ENCODE measurements around the gene LST1. TPM values are rescaled to one million over a fixed set of nuclear protein-coding genes. Genes with fewer than 3 reads are reported as not detected.

Gene LST1
- total and polyA plus RNA-seq, 2 of the 8 experiments (the other 6 are each of a cell fraction or from before 2014, with no cell fraction given), result not detected

DNA sequence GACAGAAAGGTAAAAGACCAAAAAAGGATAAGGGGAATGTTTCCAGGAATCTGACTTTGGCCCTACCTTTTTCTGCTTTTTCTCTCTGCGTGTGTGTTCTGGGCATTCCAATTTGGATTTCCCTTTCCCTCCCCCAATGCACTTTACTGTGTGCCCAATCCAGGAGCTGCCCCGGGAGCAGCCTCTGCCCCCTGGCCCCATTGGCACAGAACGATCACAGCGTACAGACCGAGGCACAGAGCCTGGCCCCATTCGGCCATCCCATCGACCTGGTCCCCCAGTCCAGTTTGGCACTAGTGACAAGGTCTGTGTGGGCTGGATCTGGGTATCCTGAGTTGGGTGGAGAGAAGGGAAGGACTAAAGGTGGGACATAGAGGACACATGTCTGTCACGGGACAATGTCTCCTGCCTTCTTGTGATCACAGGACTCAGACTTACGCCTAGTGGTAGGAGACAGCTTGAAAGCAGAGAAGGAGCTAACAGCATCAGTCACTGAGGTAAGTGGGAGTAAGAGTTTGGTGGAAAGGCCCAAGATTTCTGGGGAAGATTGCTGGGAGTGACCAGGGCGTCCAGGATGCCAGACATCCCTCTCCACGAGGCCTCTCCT is 49.0 kb downstream of the LST1 start (continued):
- TF ChIP-seq, protein P1, sequence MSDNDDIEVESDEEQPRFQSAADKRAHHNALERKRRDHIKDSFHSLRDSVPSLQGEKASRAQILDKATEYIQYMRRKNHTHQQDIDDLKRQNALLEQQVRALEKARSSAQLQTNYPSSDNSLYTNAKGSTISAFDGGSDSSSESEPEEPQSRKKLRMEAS (IDR thresholded peaks at IDR 0.05), result no peak
- no peak for TF ChIP-seq PHF8 (conservative IDR thresholded peaks at IDR 0.05; ENCODE audit: low read depth, low read length)
- no peak for TF ChIP-seq TAF1 (IDR thresholded peaks at IDR 0.05; ENCODE audit: low read depth, low read length)
- TF ChIP-seq POLR2AphosphoS5 (IDR thresholded peaks at IDR 0.05; ENCODE audit: low read depth, low read length), result no peak
- TF ChIP-seq SP1 (IDR thresholded peaks at IDR 0.05; ENCODE audit: low read depth, low read length), result no peak
- no peak for TF ChIP-seq CHD2 (IDR thresholded peaks at IDR 0.05; ENCODE audit: low read length)
- TF ChIP-seq POLR2A (IDR thresholded peaks at IDR 0.05; ENCODE audit: control extremely low read depth in 1 of 2, low read depth in 2 of 2, low read length in 2 of 2), result no peak; a peak in 1 of 3 replicates
- TF ChIP-seq, protein P2, sequence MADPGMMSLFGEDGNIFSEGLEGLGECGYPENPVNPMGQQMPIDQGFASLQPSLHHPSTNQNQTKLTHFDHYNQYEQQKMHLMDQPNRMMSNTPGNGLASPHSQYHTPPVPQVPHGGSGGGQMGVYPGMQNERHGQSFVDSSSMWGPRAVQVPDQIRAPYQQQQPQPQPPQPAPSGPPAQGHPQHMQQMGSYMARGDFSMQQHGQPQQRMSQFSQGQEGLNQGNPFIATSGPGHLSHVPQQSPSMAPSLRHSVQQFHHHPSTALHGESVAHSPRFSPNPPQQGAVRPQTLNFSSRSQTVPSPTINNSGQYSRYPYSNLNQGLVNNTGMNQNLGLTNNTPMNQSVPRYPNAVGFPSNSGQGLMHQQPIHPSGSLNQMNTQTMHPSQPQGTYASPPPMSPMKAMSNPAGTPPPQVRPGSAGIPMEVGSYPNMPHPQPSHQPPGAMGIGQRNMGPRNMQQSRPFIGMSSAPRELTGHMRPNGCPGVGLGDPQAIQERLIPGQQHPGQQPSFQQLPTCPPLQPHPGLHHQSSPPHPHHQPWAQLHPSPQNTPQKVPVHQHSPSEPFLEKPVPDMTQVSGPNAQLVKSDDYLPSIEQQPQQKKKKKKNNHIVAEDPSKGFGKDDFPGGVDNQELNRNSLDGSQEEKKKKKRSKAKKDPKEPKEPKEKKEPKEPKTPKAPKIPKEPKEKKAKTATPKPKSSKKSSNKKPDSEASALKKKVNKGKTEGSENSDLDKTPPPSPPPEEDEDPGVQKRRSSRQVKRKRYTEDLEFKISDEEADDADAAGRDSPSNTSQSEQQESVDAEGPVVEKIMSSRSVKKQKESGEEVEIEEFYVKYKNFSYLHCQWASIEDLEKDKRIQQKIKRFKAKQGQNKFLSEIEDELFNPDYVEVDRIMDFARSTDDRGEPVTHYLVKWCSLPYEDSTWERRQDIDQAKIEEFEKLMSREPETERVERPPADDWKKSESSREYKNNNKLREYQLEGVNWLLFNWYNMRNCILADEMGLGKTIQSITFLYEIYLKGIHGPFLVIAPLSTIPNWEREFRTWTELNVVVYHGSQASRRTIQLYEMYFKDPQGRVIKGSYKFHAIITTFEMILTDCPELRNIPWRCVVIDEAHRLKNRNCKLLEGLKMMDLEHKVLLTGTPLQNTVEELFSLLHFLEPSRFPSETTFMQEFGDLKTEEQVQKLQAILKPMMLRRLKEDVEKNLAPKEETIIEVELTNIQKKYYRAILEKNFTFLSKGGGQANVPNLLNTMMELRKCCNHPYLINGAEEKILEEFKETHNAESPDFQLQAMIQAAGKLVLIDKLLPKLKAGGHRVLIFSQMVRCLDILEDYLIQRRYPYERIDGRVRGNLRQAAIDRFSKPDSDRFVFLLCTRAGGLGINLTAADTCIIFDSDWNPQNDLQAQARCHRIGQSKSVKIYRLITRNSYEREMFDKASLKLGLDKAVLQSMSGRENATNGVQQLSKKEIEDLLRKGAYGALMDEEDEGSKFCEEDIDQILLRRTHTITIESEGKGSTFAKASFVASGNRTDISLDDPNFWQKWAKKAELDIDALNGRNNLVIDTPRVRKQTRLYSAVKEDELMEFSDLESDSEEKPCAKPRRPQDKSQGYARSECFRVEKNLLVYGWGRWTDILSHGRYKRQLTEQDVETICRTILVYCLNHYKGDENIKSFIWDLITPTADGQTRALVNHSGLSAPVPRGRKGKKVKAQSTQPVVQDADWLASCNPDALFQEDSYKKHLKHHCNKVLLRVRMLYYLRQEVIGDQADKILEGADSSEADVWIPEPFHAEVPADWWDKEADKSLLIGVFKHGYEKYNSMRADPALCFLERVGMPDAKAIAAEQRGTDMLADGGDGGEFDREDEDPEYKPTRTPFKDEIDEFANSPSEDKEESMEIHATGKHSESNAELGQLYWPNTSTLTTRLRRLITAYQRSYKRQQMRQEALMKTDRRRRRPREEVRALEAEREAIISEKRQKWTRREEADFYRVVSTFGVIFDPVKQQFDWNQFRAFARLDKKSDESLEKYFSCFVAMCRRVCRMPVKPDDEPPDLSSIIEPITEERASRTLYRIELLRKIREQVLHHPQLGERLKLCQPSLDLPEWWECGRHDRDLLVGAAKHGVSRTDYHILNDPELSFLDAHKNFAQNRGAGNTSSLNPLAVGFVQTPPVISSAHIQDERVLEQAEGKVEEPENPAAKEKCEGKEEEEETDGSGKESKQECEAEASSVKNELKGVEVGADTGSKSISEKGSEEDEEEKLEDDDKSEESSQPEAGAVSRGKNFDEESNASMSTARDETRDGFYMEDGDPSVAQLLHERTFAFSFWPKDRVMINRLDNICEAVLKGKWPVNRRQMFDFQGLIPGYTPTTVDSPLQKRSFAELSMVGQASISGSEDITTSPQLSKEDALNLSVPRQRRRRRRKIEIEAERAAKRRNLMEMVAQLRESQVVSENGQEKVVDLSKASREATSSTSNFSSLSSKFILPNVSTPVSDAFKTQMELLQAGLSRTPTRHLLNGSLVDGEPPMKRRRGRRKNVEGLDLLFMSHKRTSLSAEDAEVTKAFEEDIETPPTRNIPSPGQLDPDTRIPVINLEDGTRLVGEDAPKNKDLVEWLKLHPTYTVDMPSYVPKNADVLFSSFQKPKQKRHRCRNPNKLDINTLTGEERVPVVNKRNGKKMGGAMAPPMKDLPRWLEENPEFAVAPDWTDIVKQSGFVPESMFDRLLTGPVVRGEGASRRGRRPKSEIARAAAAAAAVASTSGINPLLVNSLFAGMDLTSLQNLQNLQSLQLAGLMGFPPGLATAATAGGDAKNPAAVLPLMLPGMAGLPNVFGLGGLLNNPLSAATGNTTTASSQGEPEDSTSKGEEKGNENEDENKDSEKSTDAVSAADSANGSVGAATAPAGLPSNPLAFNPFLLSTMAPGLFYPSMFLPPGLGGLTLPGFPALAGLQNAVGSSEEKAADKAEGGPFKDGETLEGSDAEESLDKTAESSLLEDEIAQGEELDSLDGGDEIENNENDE (IDR thresholded peaks at IDR 0.05; ENCODE audit: insufficient replicate concordance, low read length), result no peak
- TF ChIP-seq BRCA1 (IDR thresholded peaks at IDR 0.05; ENCODE audit: low read depth, low read length), result no peak
